Measurements from ENCODE around the gene RIMS4. TPM values are rescaled to one million over a fixed set of nuclear protein-coding genes. Genes with fewer than 3 reads are reported as not detected.

The RIMS4 gene
- total and polyA plus RNA-seq, 2 of the 8 experiments (the other 6 are each of a cell fraction or from before 2014, with no cell fraction given) = 13.3 to 44.2 TPM

GRCh38 chr20:44743080-44743701 lies 67.2 kb downstream of the RIMS4 start (continued):
- TF ChIP-seq POU5F1 (IDR thresholded peaks at IDR 0.05; ENCODE audit: low read depth, low read length) (no peak), BCL11A (IDR thresholded peaks at IDR 0.05; ENCODE audit: low read depth in 2 of 2, low read length in 2 of 2) (no peak)

All from H1 (cell line).